ENCODE results near the gene KDM4D.
"Not testable (repeated sequence)": the region's sequence is repeated elsewhere in the genome, so short reads cannot be mapped to it uniquely, and the experiment has no call there.

The KDM4D gene

DNA sequence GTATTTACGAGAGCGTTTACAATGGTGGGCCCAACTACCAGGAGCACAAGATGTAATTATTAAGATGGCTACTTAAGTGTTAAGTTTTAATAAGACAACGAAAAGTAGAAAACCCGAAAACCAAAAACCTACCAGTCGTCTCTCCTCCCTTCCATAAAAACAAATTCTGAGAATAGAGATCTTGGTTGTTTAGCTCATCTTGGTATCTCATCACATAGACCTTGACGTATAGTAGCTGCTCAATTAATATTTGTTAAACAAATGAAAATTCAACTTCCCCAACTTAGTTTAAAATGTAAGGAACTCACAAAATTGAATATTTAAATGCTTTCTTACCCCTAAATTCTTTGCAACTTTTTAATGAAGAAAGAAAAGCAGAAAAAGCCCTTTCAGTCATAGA, 669 bp downstream of the KDM4D start:
- H3K27me3 Mint-ChIP-seq = no peaks in the 10 kb centered on the region
- H3K4me1 Mint-ChIP-seq = peaks cover 46% of the 10 kb centered on the region
- CTCF ChIA-PET = interaction anchor here (1.2 to 1.4 kb wide), 2 partner anchors 93 to 96 kb away, joined by 4 to 6 read pairs; partner anchors contain the start of gene SRSF8
- H3K4me3 Mint-ChIP-seq = peak overlapping the region; percentile 90
- no peak for DNase-seq
- peaks cover 30% of the 10 kb centered on the region for H3K36me3 Mint-ChIP-seq
- H3K27ac Mint-ChIP-seq = peak overlapping the region; percentile 87
- H3K9me3 Mint-ChIP-seq = no peaks in the 10 kb centered on the region

DNA sequence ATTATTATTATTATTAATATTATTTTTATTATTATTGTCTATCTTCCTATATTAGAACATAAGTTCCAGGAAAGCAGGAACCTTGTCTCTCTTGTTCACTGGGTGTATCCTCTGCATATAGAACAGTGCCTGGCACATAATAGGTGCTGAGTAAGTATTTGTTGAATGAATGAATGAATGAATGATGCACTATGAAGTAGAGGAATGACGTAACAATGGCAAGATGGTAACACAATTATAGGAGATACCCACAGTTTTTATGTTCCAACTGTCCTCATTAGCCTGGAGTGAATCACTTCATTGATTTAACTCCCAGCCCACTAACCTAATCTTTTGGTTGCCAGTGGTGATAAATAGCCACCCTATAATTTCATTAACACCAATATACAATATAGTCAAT, 2.1 kb downstream of the KDM4D start:
- H3K36me3 Mint-ChIP-seq = peaks cover 19% of the 10 kb centered on the region
- no peaks in the 10 kb centered on the region for H3K9me3 Mint-ChIP-seq
- CTCF ChIA-PET = interaction anchor here (0.6 to 1.6 kb wide), 2 partner anchors 176 to 353 kb away, joined by 3 to 5 read pairs; no protein-coding TSS in a partner anchor
- peaks cover 42% of the 10 kb centered on the region for H3K4me1 Mint-ChIP-seq
- DNase-seq = no peak
- no peak overlapping the region for H3K27ac Mint-ChIP-seq
- no peak overlapping the region for H3K4me3 Mint-ChIP-seq
- H3K27me3 Mint-ChIP-seq = no peaks in the 10 kb centered on the region

DNA sequence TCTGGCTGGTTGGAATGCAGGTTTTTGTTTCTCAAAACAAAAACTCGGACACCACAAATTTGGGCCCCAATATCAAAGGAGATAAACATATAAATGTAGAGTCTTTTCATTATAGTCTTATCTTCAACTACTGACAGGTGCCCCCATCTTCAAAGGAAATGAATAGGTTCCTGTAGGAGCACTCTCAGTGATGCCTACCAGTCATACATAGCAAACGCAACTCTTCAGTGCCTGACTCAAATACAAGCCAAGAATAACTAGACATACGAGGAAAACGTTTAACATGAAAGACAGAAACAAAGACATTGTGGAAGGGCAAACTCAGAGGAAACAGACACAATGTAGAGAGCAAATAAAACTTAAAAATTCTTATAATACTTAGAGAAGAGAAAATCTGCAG, 13.9 kb downstream of the KDM4D start:
- H3K36me3 Mint-ChIP-seq = no peaks in the 10 kb centered on the region
- no peak overlapping the region for H3K4me3 Mint-ChIP-seq
- no peaks in the 10 kb centered on the region for H3K9me3 Mint-ChIP-seq
- no peaks in the 10 kb centered on the region for H3K4me1 Mint-ChIP-seq
- no peak overlapping the region for H3K27ac Mint-ChIP-seq
- CTCF ChIA-PET = no interaction called here
- DNase-seq = no peak
- H3K27me3 Mint-ChIP-seq = peaks cover 22% of the 10 kb centered on the region

DNA sequence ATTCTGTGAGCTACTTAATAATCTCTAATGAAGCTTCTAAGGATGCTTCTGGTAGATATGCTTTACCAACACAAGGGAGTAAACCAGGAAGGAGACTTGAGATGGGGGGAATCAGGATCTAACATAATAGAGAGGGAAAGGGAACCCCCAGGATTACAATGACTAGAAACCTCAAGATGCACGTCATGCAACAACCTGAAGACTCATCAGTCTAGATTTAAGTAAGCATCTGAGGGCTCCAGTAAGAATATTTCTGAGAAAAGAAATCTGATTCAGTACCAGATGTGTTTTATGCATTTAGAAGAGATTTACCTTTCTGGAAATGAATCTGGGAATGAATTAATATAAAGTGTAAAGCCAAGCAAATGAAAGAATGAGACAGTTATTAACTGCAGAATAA, 15.2 kb downstream of the KDM4D start:
- CTCF ChIA-PET = no interaction called here
- H3K27ac Mint-ChIP-seq = no peak overlapping the region

DNA sequence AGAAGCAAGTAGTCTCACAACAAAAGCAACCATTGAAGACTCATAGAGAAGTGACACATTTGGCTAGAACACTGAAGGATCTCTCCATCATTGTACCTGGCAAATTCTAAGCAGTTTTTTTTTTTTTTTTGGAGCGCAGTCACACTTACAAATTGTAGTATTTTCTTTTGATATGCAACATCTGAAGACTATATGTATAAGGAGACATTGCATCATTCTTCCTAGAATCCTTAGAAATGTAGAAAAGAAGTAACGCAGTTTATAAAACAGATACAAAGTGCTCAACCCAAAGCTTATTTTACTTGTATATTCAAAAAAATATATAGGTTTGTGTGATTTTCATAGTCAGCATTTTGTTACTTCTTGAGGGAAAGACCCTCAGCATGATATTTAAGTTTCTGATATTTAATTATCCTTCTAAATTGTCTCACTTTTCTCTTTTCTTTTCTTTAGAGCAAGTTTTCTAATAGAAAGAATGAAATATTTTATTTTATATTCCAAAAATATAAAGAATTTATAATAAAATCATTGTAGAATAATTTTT, 20.0 kb downstream of the KDM4D start:
- H3K9me3 Mint-ChIP-seq = no peaks in the 10 kb centered on the region
- CTCF ChIA-PET = interaction anchor here (0.8 kb wide), 1 partner anchor 39 kb away, joined by 3 read pairs; no protein-coding TSS in a partner anchor
- no peaks in the 10 kb centered on the region for H3K36me3 Mint-ChIP-seq
- peaks cover 22% of the 10 kb centered on the region for H3K27me3 Mint-ChIP-seq
- no peaks in the 10 kb centered on the region for H3K4me1 Mint-ChIP-seq
- no peak for DNase-seq
- no peak overlapping the region for H3K27ac Mint-ChIP-seq
- no peak overlapping the region for H3K4me3 Mint-ChIP-seq

More for the DNA sequence above, 15.2 kb downstream of the KDM4D start:
- Mint-ChIP-seq H3K4me3 (no peak overlapping the region), H3K4me1 (no peaks in the 10 kb centered on the region), H3K36me3 (no peaks in the 10 kb centered on the region), H3K27me3 (peaks cover 22% of the 10 kb centered on the region), H3K9me3 (no peaks in the 10 kb centered on the region)
- DNase-seq = no peak

DNA sequence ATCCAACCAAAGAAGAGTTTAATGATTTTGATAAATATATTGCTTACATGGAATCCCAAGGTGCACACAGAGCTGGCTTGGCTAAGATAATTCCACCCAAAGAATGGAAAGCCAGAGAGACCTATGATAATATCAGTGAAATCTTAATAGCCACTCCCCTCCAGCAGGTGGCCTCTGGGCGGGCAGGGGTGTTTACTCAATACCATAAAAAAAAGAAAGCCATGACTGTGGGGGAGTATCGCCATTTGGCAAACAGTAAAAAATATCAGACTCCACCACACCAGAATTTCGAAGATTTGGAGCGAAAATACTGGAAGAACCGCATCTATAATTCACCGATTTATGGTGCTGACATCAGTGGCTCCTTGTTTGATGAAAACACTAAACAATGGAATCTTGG, 23.9 kb downstream of the KDM4D start:
- H3K27me3 Mint-ChIP-seq = no peaks in the 10 kb centered on the region
- DNase-seq = no peak

DNA sequence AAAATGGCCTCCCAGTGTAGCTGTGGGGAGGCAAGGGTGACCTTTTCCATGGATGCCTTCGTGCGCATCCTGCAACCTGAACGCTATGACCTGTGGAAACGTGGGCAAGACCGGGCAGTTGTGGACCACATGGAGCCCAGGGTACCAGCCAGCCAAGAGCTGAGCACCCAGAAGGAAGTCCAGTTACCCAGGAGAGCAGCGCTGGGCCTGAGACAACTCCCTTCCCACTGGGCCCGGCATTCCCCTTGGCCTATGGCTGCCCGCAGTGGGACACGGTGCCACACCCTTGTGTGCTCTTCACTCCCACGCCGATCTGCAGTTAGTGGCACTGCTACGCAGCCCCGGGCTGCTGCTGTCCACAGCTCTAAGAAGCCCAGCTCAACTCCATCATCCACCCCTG, 24.8 kb downstream of the KDM4D start:
- Mint-ChIP-seq H3K27me3 (no peaks in the 10 kb centered on the region), H3K4me3 (no peak overlapping the region), H3K9me3 (no peaks in the 10 kb centered on the region), H3K36me3 (no peaks in the 10 kb centered on the region), H3K27ac (no peak overlapping the region), H3K4me1 (no peaks in the 10 kb centered on the region)
- CTCF ChIA-PET = no interaction called here
- DNase-seq = no peak

More for the DNA sequence above, 23.9 kb downstream of the KDM4D start:
- H3K27ac Mint-ChIP-seq = no peak overlapping the region
- H3K9me3 Mint-ChIP-seq = no peaks in the 10 kb centered on the region
- CTCF ChIA-PET = interaction anchor here (0.6 kb wide), 1 partner anchor 96 kb away, joined by 3 read pairs; no protein-coding TSS in a partner anchor
- no peaks in the 10 kb centered on the region for H3K4me1 Mint-ChIP-seq
- no peak overlapping the region for H3K4me3 Mint-ChIP-seq
- H3K36me3 Mint-ChIP-seq = no peaks in the 10 kb centered on the region

DNA sequence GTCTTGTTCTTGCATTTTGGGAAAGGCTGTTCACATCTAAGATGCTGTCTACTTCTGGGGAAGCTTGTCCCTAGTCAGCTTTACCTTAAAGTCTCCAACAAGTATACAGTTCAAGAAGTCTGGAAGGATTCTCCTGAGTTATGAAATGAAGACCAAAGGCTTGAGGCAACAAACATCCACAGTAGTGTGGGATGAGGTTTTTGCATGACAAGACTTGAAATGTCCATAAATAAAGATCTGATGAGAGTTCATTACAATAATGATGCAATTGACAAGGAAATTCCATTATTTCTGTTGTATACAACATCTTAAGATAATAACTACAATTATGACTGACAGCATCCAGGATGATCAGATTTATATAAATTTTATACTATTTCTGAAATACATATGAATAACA, 30.2 kb downstream of the KDM4D start:
- no peaks in the 10 kb centered on the region for H3K4me1 Mint-ChIP-seq
- no peaks in the 10 kb centered on the region for H3K36me3 Mint-ChIP-seq
- H3K27me3 Mint-ChIP-seq = peaks cover 8% of the 10 kb centered on the region
- H3K9me3 Mint-ChIP-seq = no peaks in the 10 kb centered on the region
- DNase-seq = no peak
- H3K27ac Mint-ChIP-seq = no peak overlapping the region
- CTCF ChIA-PET = no interaction called here
- H3K4me3 Mint-ChIP-seq = no peak overlapping the region

DNA sequence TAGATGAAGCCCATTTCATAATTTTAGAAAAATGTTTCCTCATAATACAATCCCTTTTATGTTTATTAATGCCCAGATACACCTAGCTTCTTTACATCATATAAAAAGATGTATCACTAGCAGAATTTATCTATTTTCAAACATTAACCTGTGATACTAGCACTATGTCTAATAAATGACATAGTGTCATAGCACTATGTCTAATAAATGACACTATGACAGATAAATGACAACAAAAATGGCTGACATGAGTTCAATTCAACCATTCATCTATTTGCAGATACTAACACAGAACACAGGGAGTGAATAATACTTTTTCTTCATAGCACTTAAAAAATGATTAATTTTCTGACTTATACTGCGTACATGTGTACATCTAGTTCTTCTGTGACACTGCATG, 32.1 kb downstream of the KDM4D start:
- CTCF ChIA-PET = no interaction called here
- no peak for DNase-seq
- H3K27ac Mint-ChIP-seq = no peak overlapping the region
- H3K4me1 Mint-ChIP-seq = no peaks in the 10 kb centered on the region
- peaks cover 12% of the 10 kb centered on the region for H3K27me3 Mint-ChIP-seq
- H3K36me3 Mint-ChIP-seq = no peaks in the 10 kb centered on the region
- H3K4me3 Mint-ChIP-seq = no peak overlapping the region
- H3K9me3 Mint-ChIP-seq = no peaks in the 10 kb centered on the region

DNA sequence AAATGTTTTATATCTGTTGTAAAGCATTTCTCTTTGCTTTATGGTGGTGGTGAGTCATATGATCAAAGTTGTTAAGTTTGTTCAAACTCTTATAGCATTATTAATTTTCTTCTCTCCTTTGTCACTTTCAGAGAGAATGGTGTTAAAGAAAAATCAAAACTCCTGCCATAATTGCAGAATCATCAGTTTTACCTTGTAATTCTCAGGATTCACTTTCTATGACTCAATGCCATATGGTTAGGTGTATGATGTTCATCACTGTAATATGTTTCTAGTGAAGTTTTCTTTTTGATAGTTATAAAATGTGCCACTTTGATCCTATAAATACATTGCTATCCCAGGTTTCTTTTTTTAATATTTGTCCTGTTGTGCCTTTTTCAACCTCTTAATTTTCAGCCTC, 37.9 kb downstream of the KDM4D start:
- H3K27ac Mint-ChIP-seq = no peak overlapping the region
- DNase-seq = no peak
- H3K9me3 Mint-ChIP-seq = no peaks in the 10 kb centered on the region
- peaks cover 24% of the 10 kb centered on the region for H3K27me3 Mint-ChIP-seq
- CTCF ChIA-PET = no interaction called here
- H3K4me1 Mint-ChIP-seq = no peaks in the 10 kb centered on the region
- no peaks in the 10 kb centered on the region for H3K36me3 Mint-ChIP-seq
- no peak overlapping the region for H3K4me3 Mint-ChIP-seq

DNA sequence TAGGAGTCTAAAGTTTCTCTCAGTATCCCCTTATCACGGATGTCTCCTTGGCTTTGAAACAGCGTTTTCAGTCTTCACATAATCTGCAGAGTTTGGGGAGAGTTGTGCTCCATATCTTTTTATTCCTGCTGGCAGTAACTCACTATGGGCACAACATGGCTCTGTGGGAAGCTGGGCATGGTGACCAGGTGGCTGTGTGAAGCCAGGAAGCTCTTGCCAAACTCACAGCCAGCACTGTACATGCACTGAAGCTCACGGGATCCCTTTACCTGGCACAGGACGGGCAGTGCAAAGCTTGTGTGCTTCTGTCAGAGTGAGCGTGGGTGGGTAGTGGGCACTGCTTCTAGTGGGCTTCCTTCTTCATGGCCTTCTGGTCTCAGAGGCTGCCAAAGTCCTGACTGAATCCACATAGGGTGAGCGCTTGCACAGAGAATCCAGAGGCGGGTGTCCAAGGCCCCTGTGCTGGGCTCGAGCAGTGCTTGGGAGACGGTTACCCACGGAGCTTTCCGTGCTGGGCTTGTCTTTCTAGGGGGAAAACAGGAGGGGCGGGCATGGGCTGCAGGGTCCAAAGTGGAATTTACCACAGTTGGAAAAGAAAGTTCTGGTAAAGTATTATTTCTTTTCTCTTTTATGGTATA, 40.8 kb downstream of the KDM4D start:
- DNase-seq = no peak

DNA sequence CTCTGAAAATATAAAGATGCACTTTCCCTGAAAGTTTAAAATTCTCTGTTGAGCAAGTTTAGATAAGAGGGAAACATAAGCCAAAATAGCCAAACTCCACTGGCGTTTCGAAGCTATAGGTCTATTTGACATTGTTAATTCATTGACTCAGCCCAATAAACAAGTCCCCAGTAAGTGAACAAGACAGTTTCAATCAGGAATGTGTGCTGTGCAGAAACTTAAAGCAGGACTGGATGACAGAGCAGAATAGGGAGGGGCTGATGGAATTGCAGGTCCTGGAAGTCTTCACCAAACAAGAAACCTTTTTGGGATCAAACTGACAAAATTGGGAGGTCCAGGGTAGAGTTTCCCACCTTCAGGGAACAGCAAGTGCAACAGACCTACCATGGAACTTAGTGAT, 42.6 kb downstream of the KDM4D start:
- Mint-ChIP-seq H3K27me3 (peaks cover 12% of the 10 kb centered on the region), H3K4me3 (no peak overlapping the region), H3K4me1 (no peaks in the 10 kb centered on the region), H3K9me3 (no peaks in the 10 kb centered on the region), H3K27ac (no peak overlapping the region), H3K36me3 (no peaks in the 10 kb centered on the region)
- CTCF ChIA-PET = no interaction called here
- no peak for DNase-seq

More for the DNA sequence above, 40.8 kb downstream of the KDM4D start:
- Mint-ChIP-seq H3K4me1 (no peaks in the 10 kb centered on the region), H3K27ac (no peak overlapping the region), H3K36me3 (no peaks in the 10 kb centered on the region), H3K9me3 (no peaks in the 10 kb centered on the region), H3K27me3 (peaks cover 18% of the 10 kb centered on the region), H3K4me3 (no peak overlapping the region)
- CTCF ChIA-PET = no interaction called here

DNA sequence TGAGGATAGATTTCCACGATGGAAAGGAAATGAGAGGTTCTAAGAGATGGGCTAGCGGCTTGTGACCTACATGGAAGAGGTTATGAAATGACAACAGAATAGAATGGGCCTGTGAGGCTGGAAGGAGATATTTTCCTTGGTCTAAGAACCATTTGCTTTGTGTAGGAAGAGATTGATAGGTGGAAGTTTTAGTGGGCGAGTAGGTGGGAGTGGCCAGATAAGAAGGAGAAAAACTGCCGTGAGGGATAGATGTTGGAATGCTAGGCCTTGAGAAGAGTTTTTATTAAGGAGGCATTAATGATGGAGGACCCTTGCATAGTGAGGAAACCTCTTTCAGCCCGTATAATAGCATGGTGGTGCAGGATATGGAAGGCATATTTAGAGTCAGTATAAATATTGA, 48.0 kb downstream of the KDM4D start:
- H3K27ac Mint-ChIP-seq, CTCF ChIA-PET, H3K27me3 Mint-ChIP-seq, DNase-seq, H3K36me3 Mint-ChIP-seq, H3K9me3 Mint-ChIP-seq, H3K4me3 Mint-ChIP-seq, H3K4me1 Mint-ChIP-seq: not testable (repeated sequence)

DNA sequence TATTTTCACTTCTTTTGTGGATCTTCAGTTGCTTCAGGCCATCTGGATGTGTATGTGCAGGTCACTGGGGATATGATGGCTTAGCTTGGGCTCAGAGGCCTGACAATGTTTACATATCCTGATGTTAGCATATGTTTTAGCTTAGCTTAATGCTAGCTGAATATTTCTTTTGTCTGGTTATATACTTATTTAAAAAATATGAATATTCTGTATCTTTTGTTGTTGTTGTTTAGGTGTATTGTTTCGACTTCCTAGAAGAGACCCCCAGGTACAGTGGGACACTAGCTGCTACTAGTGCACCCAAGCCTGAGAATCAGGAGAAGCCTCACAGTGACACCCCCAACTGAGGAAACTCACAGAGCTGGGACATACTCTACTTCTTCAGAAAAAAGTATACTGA, 51.4 kb downstream of the KDM4D start, which contains the start of gene KDM4E:
Gene KDM4E (plus strand): TSS at position 301 of the 400 bp plus-strand sequence. CDS start 300 bp downstream, outside the sequence.
- Mint-ChIP-seq H3K36me3 (no peaks in the 10 kb centered on the region), H3K27me3 (no peaks in the 10 kb centered on the region), H3K27ac (no peak within 1 kb of the TSS), H3K4me3 (no peak within 1 kb of the TSS), H3K4me1 (no peaks in the 10 kb centered on the region), H3K9me3 (no peaks in the 10 kb centered on the region)
- DNase-seq = no peak
- CTCF ChIA-PET = no interaction called here

DNA sequence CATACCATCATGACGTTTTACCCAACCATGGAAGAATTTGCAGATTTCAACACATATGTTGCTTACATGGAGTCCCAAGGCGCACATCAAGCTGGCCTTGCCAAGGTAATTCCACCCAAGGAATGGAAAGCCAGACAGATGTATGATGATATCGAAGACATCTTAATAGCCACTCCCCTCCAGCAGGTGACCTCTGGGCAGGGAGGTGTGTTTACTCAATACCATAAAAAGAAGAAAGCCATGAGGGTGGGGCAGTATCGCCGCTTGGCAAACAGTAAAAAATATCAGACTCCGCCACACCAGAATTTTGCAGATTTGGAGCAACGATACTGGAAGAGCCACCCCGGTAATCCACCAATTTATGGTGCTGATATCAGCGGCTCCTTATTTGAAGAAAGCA, 52.1 kb downstream of the KDM4D start:
- DNase-seq, H3K27ac Mint-ChIP-seq, H3K36me3 Mint-ChIP-seq, H3K27me3 Mint-ChIP-seq, CTCF ChIA-PET, H3K9me3 Mint-ChIP-seq, H3K4me3 Mint-ChIP-seq, H3K4me1 Mint-ChIP-seq: not testable (repeated sequence)

Measured in activated naive CD4-positive, alpha-beta T cell treated with anti-CD3 and anti-CD28 coated beads, Interleukin-2, amount 10 ng/mL, durations not matched to agents 7 days and 5 days (primary cell).